GM19397 (cell line): Measurements from ENCODE around the gene TNFSF13.

Source experiments
- ATAC-seq: cut with Tn5 transposase; IDR thresholded peaks from one replicate; pipeline ENCODE4 v1.9.1; 2021; ENCODE audit warnings: mild to moderate bottlenecking, moderate library complexity; ENCODE audit not compliant: unreplicated experiment

TNFSF13 gene

DNA sequence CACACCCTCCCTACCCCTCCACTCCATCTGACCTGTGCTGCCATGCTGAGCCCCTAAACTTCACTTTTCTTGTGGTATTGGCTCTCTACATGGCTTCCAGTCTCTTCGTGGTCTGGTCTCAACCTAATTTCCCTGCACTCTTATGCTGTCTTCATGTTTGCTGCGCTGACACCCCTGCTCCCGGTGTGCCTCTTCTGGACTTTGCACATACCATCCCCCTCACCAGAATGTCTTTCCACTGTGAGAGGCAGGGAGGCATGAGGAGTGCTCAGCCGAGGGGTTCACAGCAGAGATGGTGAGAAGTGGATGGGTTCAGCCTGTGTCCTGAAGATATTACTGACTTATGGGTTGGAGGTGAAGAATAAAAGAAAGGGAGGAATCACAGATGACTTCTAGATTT, 7.2 kb upstream of the TNFSF13 start:
- ATAC-seq: no peak

DNA sequence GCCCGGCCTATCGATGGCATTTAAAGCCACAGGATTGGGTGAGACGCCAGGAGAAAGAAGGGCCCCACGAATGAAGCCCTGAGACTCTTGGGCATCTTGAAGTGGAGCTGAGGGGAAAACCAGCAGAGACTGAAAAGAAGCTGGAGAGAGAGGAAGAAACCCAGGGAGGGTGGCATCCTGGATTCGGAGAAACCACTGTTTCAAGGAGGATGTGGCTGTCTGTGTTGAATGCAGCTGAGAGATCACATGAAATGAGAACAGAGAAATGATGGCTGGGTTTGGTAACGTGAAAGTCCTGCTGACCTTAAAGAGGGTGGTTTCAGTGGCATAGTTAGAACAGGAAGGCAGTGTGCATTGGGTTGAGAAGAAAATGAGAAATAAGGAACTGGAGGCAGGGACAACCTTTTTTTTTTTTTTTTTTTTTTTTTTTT, 5.9 kb upstream of the TNFSF13 start:
- no peak for ATAC-seq

DNA sequence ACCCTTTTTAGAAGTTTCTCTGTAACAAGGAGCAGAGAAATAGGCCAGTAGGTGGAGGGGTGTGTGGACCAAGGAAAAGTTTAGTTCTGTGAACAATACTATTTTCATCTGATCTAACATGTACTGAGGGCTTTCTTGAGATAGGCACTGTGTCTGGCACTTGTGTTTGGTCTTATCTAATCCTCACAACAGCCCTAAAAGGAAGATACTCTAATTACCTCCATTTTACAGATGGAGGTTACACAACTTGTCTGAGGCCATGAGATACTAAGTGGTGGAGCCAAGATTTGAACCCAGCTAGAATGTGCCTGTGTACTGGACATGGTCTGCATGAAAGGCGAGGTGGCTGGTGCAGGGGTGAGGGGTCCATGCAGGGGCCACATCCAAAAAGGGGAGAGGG, 5.2 kb upstream of the TNFSF13 start:
- no peak for ATAC-seq

DNA sequence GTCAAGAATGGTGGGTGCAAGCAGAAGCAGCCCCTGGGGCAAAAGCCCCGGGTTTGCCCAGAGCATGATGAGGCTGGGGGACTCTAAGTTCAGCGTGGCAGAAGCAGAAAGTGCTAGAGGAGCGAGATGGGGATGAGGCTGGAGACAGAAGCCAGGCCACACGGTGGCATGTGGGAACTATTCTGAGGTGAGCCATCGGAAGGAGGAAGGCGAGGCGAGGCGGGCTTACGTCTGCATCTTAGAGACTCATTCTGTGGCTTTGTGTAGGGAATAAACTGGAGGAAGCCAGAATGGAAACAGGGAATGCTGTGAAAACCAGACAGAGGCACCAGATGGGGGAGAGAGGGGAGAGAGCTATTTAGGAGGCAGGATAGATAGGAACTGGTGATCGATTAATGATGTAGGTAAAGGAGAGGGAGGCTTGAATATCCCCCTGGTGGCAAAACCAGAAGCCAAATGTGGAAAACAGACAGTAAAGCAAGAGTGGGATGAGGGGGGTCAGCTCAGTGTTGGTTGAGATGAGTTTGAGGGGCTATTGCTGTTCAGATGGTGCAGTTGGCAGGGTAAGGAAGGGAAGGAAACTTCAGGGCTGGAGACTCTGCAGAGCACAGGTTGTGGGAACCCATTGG, 3.1 kb upstream of the TNFSF13 start:
- ATAC-seq: no peak

DNA sequence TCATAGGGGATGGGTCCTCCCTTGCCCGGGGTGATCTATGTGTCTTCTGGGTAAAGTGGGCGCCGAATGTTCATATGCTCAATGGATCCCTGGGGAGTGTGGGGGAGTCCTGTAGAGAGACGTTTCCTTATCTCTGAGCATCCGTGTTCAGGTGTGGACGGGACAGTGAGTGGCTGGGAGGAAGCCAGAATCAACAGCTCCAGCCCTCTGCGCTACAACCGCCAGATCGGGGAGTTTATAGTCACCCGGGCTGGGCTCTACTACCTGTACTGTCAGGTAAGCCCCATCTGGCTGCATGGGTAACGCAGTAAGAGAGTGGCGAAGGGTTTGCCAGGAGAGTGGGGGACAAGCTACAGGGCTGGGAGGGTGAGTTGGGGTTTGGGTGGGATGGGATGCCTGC, 1.9 kb upstream of the TNFSF13 start:
- no peak for ATAC-seq

DNA sequence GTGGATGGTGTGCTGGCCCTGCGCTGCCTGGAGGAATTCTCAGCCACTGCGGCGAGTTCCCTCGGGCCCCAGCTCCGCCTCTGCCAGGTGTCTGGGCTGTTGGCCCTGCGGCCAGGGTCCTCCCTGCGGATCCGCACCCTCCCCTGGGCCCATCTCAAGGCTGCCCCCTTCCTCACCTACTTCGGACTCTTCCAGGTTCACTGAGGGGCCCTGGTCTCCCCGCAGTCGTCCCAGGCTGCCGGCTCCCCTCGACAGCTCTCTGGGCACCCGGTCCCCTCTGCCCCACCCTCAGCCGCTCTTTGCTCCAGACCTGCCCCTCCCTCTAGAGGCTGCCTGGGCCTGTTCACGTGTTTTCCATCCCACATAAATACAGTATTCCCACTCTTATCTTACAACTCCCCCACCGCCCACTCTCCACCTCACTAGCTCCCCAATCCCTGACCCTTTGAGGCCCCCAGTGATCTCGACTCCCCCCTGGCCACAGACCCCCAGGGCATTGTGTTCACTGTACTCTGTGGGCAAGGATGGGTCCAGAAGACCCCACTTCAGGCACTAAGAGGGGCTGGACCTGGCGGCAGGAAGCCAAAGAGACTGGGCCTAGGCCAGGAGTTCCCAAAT, 1.3 kb upstream of the TNFSF13 start:
- ATAC-seq: no peak

DNA sequence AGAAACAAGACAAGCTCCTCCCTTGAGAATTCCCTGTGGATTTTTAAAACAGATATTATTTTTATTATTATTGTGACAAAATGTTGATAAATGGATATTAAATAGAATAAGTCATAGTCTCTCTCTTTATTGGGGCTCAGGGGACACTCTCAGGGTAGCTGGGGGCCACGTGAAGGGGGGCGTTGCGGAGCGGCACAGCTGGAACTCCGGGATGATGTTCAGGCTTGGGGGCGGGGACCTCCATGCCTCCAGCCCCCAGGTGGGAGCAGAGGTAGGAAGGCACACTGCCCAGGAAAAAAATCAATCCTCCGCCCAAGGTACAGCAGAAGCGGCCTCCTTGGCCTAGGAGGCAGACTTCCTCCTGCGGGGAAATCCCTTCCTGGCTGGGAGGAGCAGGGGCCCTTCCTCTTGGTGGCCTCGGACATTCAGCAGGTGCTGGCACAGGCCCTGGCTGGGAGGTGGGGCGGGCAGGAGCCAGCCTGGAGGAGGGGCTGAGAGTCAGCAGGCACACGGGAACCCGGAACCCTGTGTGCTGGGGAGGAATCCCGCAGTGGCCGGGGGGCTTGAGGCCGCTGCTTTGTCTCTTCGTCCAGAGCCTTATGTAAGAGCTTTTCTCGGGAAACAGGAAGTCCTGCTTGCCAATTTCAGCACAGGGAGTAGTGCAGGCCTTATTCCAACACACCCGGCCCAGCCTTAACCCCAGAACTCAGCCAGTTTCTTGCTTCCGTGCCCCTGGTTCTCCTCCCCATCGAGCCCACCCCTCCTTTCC, 591 bp upstream of the TNFSF13 start:
- ATAC-seq: no peak

DNA sequence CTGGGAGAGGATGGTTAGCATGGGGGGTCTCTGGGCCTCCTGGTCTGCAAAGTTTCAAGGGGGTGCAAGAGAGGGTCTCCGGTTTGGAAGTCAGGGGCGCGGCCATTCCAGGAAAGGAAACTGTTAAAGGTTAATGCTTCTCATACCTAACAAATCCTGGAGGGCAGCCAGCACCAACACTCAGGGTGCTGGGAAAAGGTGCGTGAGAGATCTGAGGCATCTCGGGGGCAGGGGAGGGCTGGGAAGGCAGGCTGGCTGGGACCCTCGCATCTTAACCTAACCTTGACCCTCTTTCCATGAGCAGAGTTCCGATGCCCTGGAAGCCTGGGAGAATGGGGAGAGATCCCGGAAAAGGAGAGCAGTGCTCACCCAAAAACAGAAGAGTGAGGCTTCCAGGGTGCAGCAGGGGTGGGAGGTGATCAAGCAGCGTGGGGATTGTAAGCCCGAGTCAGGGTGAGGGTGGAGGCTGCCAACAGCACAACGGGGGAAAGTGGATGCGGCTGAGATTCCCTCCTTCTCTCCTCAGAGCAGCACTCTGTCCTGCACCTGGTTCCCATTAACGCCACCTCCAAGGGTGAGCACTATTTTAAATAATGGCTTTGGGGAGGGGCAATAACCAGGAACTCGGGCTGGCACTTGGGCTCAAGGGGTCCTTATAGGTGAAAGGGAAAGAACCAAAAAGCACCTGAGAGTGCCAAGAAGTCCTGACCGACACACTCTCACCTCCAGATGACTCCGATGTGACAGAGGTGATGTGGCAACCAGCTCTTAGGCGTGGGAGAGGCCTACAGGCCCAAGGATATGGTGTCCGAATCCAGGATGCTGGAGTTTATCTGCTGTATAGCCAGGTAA, 996 bp downstream of the TNFSF13 start:
- no peak for ATAC-seq

DNA sequence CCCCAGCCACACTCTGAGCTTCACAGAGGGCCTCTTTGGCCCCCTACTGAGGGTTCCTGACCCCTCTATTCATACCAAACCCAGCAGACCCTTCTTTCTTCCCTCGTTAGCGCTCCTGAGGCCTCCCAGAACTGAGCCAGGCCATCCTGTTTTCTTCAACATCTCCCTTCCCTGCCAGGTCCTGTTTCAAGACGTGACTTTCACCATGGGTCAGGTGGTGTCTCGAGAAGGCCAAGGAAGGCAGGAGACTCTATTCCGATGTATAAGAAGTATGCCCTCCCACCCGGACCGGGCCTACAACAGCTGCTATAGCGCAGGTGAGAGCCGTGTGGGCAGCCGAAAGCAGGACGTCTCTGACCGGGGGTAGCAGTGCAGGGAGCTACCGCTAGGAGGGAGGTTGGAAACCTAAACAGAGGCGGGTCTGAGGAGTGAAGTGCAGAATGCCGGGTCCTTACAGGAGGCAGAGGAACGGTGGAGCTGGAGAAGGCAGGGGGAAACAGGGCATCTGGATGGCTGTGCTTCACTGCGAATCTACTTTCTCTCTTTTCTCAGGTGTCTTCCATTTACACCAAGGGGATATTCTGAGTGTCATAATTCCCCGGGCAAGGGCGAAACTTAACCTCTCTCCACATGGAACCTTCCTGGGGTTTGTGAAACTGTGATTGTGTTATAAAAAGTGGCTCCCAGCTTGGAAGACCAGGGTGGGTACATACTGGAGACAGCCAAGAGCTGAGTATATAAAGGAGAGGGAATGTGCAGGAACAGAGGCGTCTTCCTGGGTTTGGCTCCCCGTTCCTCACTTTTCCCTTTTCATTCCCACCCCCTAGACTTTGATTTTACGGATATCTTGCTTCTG, 1.9 kb downstream of the TNFSF13 start:
- ATAC-seq: no peak

DNA sequence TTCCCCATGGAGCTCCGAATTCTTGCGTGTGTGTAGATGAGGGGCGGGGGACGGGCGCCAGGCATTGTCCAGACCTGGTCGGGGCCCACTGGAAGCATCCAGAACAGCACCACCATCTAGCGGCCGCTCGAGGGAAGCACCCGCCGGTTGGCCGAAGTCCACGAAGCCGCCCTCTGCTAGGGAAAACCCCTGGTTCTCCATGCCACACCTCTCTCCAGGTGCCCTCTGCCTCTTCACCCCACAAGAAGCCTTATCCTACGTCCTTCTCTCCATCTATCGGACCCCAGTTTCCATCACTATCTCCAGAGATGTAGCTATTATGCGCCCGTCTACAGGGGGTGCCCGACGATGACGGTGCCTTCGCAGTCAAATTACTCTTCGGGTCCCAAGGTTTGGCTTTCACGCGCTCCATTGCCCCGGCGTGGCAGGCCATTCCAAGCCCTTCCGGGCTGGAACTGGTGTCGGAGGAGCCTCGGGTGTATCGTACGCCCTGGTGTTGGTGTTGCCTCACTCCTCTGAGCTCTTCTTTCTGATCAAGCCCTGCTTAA, 2.6 kb downstream of the TNFSF13 start:
- peak; percentile 43 for ATAC-seq

DNA sequence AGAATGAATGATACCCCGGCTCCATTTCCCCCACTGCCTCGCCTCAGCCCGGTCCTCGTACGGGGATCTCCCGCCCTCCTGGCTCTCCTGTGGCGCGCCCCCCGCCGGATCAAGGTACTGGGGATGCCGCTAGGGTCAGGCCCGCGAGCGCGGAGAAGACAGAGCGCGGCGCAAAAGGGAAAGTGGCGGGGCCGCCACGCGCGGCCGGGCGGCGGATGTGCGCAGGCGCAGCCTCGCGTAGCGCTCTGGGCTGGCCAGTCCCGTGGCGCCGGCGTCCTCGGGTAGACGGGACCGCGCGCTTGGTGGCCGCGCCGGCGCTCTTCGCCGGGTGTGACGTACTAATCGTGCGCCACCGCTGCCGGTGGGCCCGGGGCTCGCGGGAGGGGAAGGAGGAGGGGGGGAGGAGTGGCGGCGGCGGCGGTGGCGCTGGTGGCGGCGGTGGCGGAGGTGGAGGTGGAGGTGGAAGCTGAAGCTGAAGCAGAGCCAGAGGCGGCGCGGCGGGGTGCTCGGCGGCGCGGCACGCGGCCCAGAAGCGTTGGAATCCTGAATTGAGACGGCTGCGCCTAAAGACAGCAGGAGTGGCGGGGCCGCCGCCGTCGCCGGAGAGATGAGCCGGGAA, 3.1 kb downstream of the TNFSF13 start, which contains the start of gene SENP3:
Gene SENP3, plus strand, starts transcription at position 331 of the 619 bp plus-strand sequence. CDS start 1,158 bp downstream, outside the sequence.
- peak; percentile 63 for ATAC-seq

DNA sequence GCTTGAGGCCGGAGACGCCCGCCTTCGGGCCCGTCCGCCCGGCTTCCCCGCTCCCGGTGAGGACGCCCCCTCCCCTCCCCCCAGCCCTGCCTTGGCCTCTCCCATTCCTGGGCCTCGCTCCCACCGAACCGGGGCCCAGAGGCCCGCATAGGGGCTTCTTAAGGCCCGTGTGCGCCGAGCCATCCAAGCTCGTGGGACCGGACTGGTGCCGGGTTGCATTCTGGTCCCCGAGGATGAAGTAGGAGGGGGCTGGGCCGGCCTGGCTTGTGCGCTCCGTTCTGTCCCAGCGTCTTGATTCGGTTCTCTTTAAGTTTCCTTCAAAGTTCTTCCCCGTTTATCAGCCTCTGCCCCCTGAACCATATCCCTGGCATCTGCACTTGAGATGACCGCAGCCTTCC, 3.7 kb downstream of the TNFSF13 start:
- ATAC-seq: peak; percentile 7

DNA sequence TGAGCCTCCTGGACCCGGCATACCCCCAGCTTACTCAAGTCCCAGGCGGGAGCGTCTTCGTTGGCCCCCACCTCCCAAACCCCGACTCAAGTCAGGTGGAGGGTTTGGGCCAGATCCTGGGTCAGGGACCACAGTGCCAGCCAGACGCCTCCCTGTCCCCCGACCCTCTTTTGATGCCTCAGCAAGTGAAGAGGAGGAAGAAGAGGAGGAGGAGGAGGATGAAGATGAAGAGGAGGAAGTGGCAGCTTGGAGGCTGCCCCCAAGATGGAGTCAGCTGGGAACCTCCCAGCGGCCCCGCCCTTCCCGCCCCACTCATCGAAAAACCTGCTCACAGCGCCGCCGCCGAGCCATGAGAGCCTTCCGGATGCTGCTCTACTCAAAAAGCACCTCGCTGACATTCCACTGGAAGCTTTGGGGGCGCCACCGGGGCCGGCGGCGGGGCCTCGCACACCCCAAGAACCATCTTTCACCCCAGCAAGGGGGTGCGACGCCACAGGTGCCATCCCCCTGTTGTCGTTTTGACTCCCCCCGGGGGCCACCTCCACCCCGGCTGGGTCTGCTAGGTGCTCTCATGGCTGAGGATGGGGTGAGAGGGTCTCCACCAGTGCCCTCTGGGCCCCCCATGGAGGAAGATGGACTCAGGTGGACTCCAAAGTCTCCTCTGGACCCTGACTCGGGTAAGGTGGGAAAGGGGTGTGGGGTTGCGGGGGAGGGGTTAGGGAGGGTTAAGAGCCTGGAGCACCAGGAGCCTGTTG, 4.7 kb downstream of the TNFSF13 start:
- ATAC-seq: no peak

DNA sequence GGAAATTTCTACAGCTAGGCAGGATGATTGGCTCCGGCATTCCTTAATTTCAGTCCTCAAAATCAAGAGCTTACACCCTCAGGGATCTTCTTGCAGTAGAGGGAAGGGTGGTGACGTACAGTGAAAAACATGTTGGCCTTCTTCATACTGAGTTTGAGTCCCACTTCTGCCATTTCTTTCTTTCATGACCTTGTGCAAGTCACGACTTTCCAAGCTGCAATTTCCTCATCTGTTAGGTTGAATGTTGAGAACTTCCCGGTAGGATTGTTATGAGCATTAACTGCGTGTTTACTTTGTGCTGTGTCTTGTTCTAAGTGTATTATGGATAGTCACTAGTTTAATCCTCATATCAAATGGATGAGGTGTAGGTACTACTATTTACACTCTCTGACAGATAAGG, 11.0 kb downstream of the TNFSF13 start:
- no peak for ATAC-seq

DNA sequence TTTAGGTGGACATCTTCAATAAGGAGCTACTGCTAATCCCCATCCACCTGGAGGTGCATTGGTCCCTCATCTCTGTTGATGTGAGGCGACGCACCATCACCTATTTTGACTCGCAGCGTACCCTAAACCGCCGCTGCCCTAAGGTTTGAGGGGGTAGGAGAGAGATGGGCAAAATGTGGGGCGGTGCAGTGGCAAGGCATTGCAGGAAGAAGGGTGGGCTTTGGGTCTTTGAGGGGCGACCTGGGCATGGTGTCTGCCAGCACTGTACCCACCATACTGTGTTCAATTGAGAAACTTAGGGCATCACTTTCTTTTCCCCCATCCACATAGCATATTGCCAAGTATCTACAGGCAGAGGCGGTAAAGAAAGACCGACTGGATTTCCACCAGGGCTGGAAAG, 11.8 kb downstream of the TNFSF13 start:
- ATAC-seq: no peak

DNA sequence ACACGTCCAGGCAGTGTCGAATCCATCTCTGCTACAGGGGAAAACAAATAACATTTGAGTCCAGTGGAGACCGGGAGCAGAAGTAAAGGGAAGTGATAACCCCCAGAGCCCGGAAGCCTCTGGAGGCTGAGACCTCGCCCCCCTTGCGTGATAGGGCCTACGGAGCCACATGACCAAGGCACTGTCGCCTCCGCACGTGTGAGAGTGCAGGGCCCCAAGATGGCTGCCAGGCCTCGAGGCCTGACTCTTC, 13.7 kb downstream of the TNFSF13 start:
- ATAC-seq: no peak

DNA sequence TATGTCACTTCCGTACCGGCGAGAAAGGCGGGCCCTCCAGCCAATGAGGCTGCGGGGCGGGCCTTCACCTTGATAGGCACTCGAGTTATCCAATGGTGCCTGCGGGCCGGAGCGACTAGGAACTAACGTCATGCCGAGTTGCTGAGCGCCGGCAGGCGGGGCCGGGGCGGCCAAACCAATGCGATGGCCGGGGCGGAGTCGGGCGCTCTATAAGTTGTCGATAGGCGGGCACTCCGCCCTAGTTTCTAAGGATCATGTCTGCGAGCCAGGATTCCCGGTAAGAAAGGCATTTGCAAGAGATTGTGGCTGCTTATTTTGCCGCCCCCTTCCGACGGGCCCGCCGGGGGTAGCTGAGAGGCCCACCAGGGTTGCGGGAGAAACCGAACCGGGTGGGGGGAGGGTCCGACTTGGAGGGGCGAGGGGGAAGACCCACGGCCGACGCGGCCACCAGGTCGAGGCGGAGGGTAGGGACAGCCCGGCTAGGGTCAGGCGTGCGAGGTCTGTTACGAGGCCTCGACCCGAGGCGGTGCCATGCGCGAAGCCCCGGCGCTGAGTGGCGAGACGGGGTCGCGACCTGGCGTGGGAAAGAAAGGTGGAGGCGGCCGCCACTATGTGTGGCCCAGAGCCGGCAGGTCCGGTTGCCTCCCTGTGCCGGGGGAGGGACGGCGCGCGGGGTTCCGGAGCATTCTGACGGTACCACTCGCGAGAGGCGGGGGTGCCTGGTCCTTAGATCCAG, 14.2 kb downstream of the TNFSF13 start:
- peak; percentile 91 for ATAC-seq

DNA sequence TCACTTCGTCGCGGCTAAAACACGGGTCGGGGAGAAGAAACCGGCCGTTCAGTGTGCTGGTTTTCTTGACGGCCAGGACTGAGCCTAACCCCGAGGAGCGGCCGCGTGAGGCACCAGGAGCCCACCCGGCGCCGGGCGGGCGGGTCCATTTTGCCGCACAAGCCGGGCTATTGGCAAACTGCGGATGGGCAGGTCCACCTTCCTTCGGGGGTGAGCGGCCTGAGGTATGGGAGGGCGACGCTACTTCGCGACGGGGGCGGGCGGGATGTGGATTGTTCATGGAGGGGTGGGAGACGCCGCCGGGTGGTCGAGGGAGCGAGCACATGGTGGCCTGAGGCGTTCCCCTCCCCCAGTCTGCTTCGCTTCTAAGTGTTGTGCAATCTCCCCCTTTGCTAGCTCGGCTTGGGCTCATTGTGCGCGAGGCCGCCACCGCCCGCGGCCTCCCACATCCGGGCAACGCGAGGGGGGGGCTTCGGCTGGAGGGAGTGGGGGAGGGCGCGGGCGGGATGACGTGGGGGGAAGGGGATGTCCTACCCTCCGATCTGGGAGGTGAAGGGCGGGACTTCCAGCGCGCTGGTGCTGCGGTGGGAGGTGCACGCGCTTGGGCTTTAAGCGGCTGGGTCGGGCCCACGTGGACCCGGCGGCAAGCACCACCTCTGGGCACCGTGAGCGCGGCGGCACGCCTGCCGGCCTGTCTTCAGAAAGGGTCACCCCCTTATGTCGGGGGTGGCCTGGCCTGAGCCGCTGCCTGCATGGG, 15.0 kb downstream of the TNFSF13 start:
- no peak for ATAC-seq
